ENCODE results near the gene HELQ. TPM values are rescaled to one million over a fixed set of nuclear protein-coding genes. Genes with fewer than 3 reads are reported as not detected.

HELQ gene
- total and polyA plus RNA-seq, 9 of the 15 experiments (the other 6 are each of a cell fraction or from before 2014, with no cell fraction given), result 3.5 to 15.2 (median 11.9) TPM

GRCh38 chr4:83455281-83456183 is at the start of gene HELQ, which contains the start of gene MRPS18C (continued):
- TF ChIP-seq CTCF (IDR thresholded peaks at IDR 0.05 in 2 of 3, conservative IDR thresholded peaks at IDR 0.05 in 1 of 3; ENCODE audit: insufficient read depth in 2 of 3, low read depth in 1 of 3, low read length in 3 of 3) (peak; percentile 27 to 37 (median 31); a peak in 3 of 6 replicates), E4F1 (CRISPR knock-in tag; IDR thresholded peaks at IDR 0.05; ENCODE audit: borderline replicate concordance) (no peak), SMARCB1 (IDR thresholded peaks at IDR 0.05; ENCODE audit: insufficient read length, low read depth) (no peak), CAMTA2 (CRISPR knock-in tag; conservative IDR thresholded peaks at IDR 0.05) (no peak), RB1 (IDR thresholded peaks at IDR 0.05; ENCODE audit: low read depth) (peak; percentile 96), RBM15 (IDR thresholded peaks at IDR 0.05; ENCODE audit: insufficient read depth, low read length) (no peak), THAP7 (CRISPR knock-in tag; IDR thresholded peaks at IDR 0.05) (no peak), TGIF2 (CRISPR knock-in tag; IDR thresholded peaks at IDR 0.05) (no peak), STAT5A (IDR thresholded peaks at IDR 0.05; ENCODE audit: borderline replicate concordance, low read length) (peak; percentile 53; the same call in 1 of the 2 replicates), ZNF274 (IDR thresholded peaks at IDR 0.05; ENCODE audit: borderline replicate concordance, low read depth, low read length) (no peak), PURB (CRISPR knock-in tag; IDR thresholded peaks at IDR 0.05; ENCODE audit: low read depth) (no peak), ZNF77 (CRISPR knock-in tag; IDR thresholded peaks at IDR 0.05) (no peak), PHB (CRISPR knock-in tag; IDR thresholded peaks at IDR 0.05) (no peak), KDM5B (IDR thresholded peaks at IDR 0.05; ENCODE audit: insufficient replicate concordance, low read depth, low read length) (peak; percentile 74), ARHGAP35 (IDR thresholded peaks at IDR 0.05; ENCODE audit: partially characterized antibody) (peak; percentile 87), ZNF740 (CRISPR knock-in tag; IDR thresholded peaks at IDR 0.05) (no peak), ZNF740 (tag; IDR thresholded peaks at IDR 0.05) (no peak), SRSF1 (IDR thresholded peaks at IDR 0.05; ENCODE audit: low read depth, low read length) (no peak), HEY1 (CRISPR knock-in tag; IDR thresholded peaks at IDR 0.05; ENCODE audit: borderline replicate concordance) (no peak), L3MBTL2 (IDR thresholded peaks at IDR 0.05) (peak; percentile 76; the same call in 1 of the 2 replicates), KAT2B (IDR thresholded peaks at IDR 0.05; ENCODE audit: low read depth, low read length) (no peak), BHLHE40 (IDR thresholded peaks at IDR 0.05; ENCODE audit: low read length) (peak; percentile 100), ZNF217 (CRISPR knock-in tag; IDR thresholded peaks at IDR 0.05) (no peak)

Data from K562 (cell line).